Measurements from ENCODE around the gene DCDC2. TPM values are rescaled to one million over a fixed set of nuclear protein-coding genes. Genes with fewer than 3 reads are reported as not detected.

The DCDC2 gene
- total RNA-seq, 1 experiment from 2014 or later, result 1.8 TPM

DNA sequence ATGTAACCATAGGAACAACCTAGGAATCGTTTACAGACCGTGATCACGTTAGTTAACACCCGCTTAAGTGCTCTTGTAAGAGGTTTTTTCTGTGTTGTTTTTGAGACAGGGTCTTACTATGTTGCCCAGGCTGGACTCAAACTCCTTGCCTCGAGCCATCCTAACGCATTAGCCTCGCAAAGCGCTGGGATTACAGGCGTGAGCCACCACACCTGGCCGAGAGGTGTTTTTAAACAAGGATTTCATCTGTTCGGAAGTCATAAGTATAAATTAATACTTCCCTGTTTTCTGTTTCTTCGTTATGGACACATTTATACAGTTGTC, 45.6 kb upstream of the DCDC2 start:
- Mint-ChIP-seq H3K9me3 (peaks cover 2% of the 10 kb centered on the region), H3K4me1 (peaks cover 55% of the 10 kb centered on the region), H3K4me3 (peak overlapping the region; percentile 99), H3K27ac (peak overlapping the region; percentile 95), H3K36me3 (peaks cover 35% of the 10 kb centered on the region), H3K27me3 (ENCODE audit: low read depth) (no peaks in the 10 kb centered on the region)
- DNase-seq (ENCODE audit: low spot score) (no peak), ATAC-seq (no peak)
- TF ChIP-seq, protein P1, sequence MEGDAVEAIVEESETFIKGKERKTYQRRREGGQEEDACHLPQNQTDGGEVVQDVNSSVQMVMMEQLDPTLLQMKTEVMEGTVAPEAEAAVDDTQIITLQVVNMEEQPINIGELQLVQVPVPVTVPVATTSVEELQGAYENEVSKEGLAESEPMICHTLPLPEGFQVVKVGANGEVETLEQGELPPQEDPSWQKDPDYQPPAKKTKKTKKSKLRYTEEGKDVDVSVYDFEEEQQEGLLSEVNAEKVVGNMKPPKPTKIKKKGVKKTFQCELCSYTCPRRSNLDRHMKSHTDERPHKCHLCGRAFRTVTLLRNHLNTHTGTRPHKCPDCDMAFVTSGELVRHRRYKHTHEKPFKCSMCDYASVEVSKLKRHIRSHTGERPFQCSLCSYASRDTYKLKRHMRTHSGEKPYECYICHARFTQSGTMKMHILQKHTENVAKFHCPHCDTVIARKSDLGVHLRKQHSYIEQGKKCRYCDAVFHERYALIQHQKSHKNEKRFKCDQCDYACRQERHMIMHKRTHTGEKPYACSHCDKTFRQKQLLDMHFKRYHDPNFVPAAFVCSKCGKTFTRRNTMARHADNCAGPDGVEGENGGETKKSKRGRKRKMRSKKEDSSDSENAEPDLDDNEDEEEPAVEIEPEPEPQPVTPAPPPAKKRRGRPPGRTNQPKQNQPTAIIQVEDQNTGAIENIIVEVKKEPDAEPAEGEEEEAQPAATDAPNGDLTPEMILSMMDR (IDR thresholded peaks at IDR 0.05), result no peak
- TF ChIP-seq ZNF121 (CRISPR knock-in tag; IDR thresholded peaks at IDR 0.05), result peak; percentile 98
- TF ChIP-seq NFE2L1 (CRISPR knock-in tag; IDR thresholded peaks at IDR 0.05), result peak; percentile 23; the same call in 1 of the 2 replicates
- ChIA-PET CTCF (interaction anchor here (1.1 to 1.8 kb wide), 2 partner anchors 118 to 181 kb away, joined by 3 to 5 read pairs; no protein-coding TSS in a partner anchor), POLR2A (interaction anchor here (0.6 kb wide), 1 partner anchor 12 kb away, joined by 3 read pairs; no protein-coding TSS in a partner anchor)

GRCh38 chr6:24402697-24403500, 45.0 kb upstream of the DCDC2 start, which contains the start of gene MRS2:
Gene MRS2 (plus strand): TSS chr6:24402936. CDS start chr6:24403047, 111 bp downstream.
- peaks cover 7% of the 10 kb centered on the region for H3K9me3 Mint-ChIP-seq
- H3K4me3 Mint-ChIP-seq, result peak within 1 kb of the TSS; percentile 99
- DNase-seq (ENCODE audit: low spot score) (peak; percentile 73), ATAC-seq (peak; percentile 73)
- no peaks in the 10 kb centered on the region for H3K27me3 Mint-ChIP-seq (ENCODE audit: low read depth)
- peaks cover 56% of the 10 kb centered on the region for H3K4me1 Mint-ChIP-seq
- POLR2A ChIA-PET, result interaction anchor here (0.6 to 0.7 kb wide), 2 partner anchors 13 to 91 kb away, joined by 3 to 4 read pairs; partner anchors contain the start of gene ALDH5A1
- CTCF ChIA-PET, result interaction anchor here (0.6 to 1.8 kb wide), 7 partner anchors 14 to 182 kb away, joined by 3 to 14 read pairs (median 3); no protein-coding TSS in a partner anchor
- peaks cover 33% of the 10 kb centered on the region for H3K36me3 Mint-ChIP-seq
- peak within 1 kb of the TSS; percentile 96 for H3K27ac Mint-ChIP-seq
- TF ChIP-seq, protein P2, sequence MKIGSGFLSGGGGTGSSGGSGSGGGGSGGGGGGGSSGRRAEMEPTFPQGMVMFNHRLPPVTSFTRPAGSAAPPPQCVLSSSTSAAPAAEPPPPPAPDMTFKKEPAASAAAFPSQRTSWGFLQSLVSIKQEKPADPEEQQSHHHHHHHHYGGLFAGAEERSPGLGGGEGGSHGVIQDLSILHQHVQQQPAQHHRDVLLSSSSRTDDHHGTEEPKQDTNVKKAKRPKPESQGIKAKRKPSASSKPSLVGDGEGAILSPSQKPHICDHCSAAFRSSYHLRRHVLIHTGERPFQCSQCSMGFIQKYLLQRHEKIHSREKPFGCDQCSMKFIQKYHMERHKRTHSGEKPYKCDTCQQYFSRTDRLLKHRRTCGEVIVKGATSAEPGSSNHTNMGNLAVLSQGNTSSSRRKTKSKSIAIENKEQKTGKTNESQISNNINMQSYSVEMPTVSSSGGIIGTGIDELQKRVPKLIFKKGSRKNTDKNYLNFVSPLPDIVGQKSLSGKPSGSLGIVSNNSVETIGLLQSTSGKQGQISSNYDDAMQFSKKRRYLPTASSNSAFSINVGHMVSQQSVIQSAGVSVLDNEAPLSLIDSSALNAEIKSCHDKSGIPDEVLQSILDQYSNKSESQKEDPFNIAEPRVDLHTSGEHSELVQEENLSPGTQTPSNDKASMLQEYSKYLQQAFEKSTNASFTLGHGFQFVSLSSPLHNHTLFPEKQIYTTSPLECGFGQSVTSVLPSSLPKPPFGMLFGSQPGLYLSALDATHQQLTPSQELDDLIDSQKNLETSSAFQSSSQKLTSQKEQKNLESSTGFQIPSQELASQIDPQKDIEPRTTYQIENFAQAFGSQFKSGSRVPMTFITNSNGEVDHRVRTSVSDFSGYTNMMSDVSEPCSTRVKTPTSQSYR (CRISPR knock-in tag; IDR thresholded peaks at IDR 0.05), result peak; percentile 48; the same call in 1 of the 2 replicates
- TF ChIP-seq, protein P3, sequence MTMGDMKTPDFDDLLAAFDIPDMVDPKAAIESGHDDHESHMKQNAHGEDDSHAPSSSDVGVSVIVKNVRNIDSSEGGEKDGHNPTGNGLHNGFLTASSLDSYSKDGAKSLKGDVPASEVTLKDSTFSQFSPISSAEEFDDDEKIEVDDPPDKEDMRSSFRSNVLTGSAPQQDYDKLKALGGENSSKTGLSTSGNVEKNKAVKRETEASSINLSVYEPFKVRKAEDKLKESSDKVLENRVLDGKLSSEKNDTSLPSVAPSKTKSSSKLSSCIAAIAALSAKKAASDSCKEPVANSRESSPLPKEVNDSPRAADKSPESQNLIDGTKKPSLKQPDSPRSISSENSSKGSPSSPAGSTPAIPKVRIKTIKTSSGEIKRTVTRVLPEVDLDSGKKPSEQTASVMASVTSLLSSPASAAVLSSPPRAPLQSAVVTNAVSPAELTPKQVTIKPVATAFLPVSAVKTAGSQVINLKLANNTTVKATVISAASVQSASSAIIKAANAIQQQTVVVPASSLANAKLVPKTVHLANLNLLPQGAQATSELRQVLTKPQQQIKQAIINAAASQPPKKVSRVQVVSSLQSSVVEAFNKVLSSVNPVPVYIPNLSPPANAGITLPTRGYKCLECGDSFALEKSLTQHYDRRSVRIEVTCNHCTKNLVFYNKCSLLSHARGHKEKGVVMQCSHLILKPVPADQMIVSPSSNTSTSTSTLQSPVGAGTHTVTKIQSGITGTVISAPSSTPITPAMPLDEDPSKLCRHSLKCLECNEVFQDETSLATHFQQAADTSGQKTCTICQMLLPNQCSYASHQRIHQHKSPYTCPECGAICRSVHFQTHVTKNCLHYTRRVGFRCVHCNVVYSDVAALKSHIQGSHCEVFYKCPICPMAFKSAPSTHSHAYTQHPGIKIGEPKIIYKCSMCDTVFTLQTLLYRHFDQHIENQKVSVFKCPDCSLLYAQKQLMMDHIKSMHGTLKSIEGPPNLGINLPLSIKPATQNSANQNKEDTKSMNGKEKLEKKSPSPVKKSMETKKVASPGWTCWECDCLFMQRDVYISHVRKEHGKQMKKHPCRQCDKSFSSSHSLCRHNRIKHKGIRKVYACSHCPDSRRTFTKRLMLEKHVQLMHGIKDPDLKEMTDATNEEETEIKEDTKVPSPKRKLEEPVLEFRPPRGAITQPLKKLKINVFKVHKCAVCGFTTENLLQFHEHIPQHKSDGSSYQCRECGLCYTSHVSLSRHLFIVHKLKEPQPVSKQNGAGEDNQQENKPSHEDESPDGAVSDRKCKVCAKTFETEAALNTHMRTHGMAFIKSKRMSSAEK (CRISPR knock-in tag; IDR thresholded peaks at IDR 0.05; ENCODE audit: borderline replicate concordance), result no peak
- TF ChIP-seq CREM (CRISPR knock-in tag; IDR thresholded peaks at IDR 0.05), result no peak
- 0 out of 2 replicates have a peak, but pooled peaks have one; percentile 21 for TF ChIP-seq USF1 (CRISPR knock-in tag; IDR thresholded peaks at IDR 0.05)
- no peak for TF ChIP-seq EMX1 (CRISPR knock-in tag; IDR thresholded peaks at IDR 0.05)
- TF ChIP-seq, protein P4, sequence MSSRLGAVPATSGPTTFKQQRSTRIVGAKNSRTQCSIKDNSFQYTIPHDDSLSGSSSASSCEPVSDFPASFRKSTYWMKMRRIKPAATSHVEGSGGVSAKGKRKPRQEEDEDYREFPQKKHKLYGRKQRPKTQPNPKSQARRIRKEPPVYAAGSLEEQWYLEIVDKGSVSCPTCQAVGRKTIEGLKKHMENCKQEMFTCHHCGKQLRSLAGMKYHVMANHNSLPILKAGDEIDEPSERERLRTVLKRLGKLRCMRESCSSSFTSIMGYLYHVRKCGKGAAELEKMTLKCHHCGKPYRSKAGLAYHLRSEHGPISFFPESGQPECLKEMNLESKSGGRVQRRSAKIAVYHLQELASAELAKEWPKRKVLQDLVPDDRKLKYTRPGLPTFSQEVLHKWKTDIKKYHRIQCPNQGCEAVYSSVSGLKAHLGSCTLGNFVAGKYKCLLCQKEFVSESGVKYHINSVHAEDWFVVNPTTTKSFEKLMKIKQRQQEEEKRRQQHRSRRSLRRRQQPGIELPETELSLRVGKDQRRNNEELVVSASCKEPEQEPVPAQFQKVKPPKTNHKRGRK (CRISPR knock-in tag; IDR thresholded peaks at IDR 0.05; ENCODE audit: borderline replicate concordance), result no peak
- TF ChIP-seq GABPB1 (CRISPR knock-in tag; IDR thresholded peaks at IDR 0.05), result peak; percentile 73; the same call in 1 of the 2 replicates
- no peak for TF ChIP-seq ZNF138 (CRISPR knock-in tag; conservative IDR thresholded peaks at IDR 0.05)
- no peak for TF ChIP-seq ATF1 (CRISPR knock-in tag; IDR thresholded peaks at IDR 0.05)
- TF ChIP-seq ZNF396 (CRISPR knock-in tag; IDR thresholded peaks at IDR 0.05; ENCODE audit: borderline replicate concordance), result no peak
- TF ChIP-seq IRF1 (CRISPR knock-in tag; IDR thresholded peaks at IDR 0.05), result peak; percentile 69; the same call in 1 of the 2 replicates
- TF ChIP-seq MAX (CRISPR knock-in tag; IDR thresholded peaks at IDR 0.05), result peak; percentile 66
- TF ChIP-seq SOX15 (CRISPR knock-in tag; IDR thresholded peaks at IDR 0.05), result no peak
- TF ChIP-seq ZBTB21 (CRISPR knock-in tag; IDR thresholded peaks at IDR 0.05; ENCODE audit: borderline replicate concordance), result no peak
- TF ChIP-seq ESRRA (CRISPR knock-in tag; IDR thresholded peaks at IDR 0.05; ENCODE audit: borderline replicate concordance), result peak; percentile 90; the same call in 1 of the 2 replicates
